A673 (cell line): ENCODE data around the gene KRT1.

Experiments
- CTCF ChIP-seq: fragments of 300-800, 200-600 bp; sonication (generic); conservative IDR thresholded peaks from 2 replicates; pipeline ENCODE4 v1.5.1; 2017; ENCODE audit warnings: low read depth, mild to moderate bottlenecking, antibody characterized with exemption, low read length, moderate library complexity, mixed read lengths
- EZH2 ChIP-seq: fragments of 200-600 bp; sonication (generic); IDR thresholded peaks from 2 replicates; pipeline ENCODE4 v1.6.1; 2017; ENCODE audit warnings: borderline replicate concordance, low read depth, mild to moderate bottlenecking, mixed read lengths, antibody characterized with exemption, low read length; ENCODE audit not compliant: poor library complexity, severe bottlenecking

GRCh38 chr12:52644078-52644415, 36.2 kb downstream of the KRT1 start:
- TF ChIP-seq CTCF (no peak), EZH2 (no peak)
